DMS 273 (cell line): Measurements from ENCODE around the gene CHPF2.

Source experiments
- DNase-seq: peaks from one replicate; lab custom pipeline; 2025; ENCODE audit not compliant: unreplicated experiment; lab: John Stamatoyannopoulos, UW

CHPF2 gene

DNA sequence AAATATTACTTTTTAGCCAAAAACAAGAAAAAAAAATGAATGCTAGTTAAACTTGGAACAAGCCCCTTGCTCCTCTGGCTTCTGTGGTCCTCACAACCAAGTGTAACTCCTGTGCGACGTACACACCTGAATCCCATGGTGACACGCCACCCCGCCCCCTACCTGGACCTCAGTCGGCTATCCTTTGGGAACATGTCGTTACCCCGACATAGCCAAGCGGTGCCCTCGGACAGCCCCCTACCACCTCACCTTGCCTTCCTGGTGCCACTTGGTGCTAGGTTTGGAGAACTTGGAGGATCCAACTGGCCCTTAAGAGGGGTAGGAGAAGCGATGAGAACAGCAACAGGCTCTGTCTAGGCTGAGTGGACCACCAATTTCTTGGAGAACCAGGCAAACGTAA is 28.2 kb downstream of the CHPF2 start:
- DNase-seq, result no peak

DNA sequence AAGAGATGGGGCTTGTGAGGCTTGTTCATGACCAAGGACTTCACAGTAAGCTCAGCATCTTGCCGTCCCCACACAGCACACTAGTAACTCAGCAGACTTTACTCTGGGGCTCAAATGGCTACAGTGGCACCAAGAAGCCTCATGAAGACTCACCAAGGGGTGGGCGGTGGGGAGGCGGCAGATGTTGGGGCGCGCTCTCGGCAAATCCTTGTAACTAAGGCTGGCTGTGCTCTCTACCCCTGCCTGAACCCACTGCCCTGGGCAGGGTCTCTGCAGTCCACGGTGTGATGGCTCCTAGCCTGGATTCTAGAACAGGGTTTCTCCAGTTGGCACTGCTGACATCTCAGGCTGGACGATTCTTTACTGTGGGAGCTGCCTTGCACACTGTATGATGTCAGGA is 28.6 kb downstream of the CHPF2 start:
- no peak for DNase-seq

DNA sequence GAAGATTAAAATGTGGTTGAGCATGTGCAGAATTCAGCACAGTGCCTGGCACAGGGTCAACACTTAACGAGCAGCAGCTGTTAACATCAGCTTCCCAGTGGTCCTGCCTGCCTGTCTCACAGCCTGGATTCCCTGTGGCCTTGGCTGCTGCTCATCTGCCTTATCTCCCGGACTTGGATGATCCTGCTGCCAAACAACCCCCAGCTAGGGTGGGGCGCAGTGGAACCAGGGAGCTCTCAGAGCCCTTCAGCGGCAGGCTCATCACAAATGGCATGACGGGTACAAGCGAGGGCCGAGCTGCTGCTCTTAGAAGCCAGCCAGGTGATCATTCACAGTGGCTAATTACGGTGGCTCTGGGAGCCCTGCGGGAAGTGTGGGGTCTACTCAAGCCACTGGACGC is 29.2 kb downstream of the CHPF2 start:
- DNase-seq, result no peak

DNA sequence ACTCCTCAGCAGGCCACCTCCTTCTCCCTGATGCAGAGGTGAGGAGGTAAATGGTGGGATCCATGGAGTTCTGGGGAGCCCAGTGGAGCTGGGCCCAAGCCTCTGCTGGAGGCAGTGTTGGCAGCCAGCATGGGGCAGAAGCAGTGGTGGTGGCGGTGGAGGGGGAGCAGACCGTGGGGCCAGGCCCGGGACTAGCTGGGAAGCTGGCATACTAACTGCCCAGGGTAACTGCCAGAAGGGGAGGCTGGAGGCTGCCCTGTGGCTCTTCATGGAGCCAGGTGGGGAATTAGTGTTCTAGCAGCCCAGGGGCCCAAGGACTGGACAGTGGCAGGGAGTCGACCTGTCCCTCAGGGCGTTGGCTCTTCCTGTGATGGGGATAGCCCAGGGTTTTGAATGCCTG is 32.3 kb downstream of the CHPF2 start:
- no peak for DNase-seq

DNA sequence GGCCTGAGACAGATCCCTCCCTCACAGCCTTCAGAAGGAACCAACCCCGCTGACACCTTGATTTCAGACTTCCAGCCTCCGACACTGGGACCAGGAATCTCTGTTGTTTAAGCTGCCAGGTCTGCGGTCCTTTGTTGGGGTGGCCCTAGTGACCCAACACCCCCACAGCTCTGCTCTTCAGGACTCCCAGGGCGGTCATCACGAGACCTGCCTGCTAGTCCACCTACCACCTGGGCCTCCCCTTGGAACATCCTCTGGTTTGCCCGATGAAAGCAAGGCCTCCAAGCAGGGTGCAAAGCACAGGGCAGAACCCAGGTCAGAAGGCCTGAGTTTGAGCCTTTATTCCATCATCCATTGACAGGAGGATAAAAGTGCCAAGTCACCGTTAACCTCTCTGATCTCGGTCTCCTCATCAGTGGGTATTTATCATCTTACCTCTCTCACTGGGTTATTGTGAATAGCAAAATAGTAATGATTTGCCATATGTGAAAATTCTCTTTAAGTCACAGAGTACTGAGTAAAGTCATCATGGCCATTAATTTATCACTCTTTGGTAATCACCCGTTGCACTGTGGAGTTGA is 33.2 kb downstream of the CHPF2 start:
- no peak for DNase-seq

DNA sequence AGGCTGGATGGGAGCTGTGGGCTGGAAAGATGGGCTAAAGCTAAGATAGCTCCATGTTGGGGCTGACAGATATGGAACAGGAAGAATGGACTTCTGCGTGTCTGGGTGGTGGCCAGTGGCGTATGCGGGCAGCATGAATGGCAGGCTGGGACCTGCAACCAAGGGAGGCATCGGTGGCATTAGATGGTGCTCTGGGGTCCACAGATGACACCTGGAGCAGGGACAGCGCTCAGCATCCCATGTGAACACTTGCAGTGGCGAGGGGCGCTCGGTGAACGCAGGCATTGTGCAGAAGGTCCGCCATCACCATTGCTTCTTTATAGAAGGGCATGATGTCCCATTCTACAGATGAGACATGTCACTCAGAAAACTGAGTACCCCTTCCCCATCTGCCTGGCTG is 37.2 kb downstream of the CHPF2 start:
- no peak for DNase-seq

DNA sequence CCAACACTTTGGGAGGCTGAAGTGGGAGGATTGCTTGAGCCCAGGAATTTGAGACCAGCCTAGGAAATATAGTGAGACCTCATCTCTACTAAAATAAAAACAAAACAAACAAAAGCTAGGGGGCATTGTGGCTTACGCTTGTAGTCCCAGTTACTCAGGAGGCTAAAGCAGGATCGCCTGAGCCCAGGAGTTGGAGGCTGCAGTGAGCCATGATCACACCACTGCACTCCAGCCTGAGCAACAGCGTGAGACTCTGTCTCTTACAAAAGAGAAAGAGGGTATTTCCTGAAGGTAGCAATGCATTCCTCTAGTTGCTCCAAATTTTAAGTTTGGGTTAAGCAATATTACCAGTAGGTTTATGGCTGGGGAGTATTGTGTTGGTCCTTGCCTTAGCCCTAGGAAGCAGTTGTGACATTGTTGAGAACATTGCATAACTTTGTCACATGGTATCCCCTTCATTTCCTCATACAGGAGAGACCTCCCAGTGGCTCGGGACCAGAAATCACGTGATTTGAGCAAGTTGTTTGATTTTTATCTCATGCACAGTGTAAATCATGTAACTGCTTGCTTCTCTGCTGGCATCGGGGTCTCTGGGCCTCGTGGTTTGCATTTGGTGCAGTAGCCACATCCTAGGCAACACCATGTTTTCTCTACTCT is 39.5 kb downstream of the CHPF2 start:
- no peak for DNase-seq

DNA sequence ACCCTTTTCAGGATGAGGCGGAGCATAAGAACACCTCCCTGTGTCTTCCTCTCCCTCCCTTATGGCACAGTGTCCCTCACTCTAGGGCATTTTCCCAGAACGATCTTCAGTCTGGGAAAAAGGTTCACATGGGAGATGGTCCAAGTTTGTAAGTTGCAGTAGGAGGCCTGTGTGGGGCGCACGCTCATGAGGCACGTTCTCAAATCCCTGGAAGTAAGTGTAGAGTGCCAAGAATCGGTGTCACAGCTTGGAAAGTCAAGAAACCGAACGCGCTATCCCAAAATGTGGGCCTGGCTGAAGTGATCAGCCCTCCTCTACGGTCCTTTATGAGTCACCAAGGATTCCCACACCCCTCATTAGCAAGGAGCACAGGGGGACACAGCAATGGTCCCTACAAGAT is 40.1 kb downstream of the CHPF2 start:
- no peak for DNase-seq

DNA sequence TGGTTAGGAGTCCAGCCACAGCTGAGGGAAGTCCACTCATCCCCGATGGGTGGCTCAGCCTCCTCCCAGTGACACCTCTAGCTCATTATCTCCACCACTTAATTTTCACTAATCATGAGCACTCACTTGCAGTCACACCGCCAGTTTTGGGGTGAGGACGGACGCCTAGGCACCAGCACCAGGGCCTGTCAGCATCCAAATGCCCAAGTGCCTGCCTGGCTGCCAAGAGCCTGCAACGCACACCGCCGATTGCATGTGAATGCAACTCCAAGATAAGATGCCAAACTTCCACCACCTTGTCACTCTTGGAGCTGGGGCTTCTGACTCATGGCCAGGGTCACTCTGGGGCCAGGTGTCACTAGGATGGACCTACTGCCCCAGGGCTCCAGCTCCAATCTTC is 40.6 kb downstream of the CHPF2 start:
- no peak for DNase-seq

DNA sequence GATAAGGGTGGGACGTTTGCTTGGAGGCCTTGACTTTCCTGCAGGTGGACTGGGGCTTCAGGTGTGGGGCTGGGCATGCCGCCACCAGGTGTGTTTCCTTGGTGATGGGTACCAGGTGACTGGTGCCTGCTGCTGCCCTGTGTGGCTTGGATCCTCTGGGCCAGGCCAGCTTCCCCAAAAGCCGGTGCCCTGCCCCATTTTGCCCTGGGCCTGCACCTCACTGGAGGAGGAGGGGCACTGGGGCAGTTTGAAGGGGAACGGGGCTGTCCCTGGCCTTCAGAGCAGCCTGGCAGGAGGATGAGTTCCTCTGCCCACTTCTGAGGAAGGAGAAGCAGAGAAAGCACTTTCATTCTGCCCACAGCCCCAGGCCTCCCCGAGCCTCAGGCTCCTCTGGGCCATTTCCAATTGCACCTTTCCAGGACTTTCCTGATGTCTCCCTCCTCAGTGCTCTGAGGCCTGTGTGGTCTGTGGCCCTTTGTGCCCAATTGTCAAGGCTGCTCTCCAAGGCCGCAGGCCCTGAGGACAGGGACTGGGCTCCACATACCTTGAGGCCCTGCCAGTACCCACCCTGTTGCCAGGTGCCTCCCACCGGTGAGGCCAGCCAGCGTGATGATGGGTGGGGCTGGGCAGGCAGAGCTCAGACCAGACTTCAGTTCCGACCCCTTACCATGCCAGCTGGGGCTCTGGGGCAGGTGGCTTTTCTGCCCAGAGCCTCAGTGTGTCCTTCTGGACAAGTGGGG is 41.5 kb downstream of the CHPF2 start:
- DNase-seq, result no peak

DNA sequence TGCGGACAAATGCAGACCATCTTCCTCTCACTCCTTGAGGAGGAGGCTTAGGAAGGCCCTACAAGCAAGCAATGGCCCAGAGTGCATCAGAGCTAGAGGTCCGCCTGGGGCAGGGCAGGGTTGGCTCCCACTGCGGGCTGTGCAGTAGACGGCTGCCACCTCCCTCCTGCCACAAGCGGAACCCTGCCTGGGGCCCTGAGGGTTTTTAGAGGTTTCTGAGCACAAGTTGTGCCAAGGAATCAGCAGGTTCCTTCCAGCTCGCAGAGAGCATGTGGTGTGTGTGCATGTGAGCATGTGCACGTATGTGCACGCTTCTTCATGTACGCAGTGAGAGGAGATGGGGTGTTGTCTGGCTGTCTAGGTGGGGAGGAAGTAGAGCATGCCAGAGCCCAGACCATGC is 42.1 kb downstream of the CHPF2 start:
- DNase-seq, result no peak

DNA sequence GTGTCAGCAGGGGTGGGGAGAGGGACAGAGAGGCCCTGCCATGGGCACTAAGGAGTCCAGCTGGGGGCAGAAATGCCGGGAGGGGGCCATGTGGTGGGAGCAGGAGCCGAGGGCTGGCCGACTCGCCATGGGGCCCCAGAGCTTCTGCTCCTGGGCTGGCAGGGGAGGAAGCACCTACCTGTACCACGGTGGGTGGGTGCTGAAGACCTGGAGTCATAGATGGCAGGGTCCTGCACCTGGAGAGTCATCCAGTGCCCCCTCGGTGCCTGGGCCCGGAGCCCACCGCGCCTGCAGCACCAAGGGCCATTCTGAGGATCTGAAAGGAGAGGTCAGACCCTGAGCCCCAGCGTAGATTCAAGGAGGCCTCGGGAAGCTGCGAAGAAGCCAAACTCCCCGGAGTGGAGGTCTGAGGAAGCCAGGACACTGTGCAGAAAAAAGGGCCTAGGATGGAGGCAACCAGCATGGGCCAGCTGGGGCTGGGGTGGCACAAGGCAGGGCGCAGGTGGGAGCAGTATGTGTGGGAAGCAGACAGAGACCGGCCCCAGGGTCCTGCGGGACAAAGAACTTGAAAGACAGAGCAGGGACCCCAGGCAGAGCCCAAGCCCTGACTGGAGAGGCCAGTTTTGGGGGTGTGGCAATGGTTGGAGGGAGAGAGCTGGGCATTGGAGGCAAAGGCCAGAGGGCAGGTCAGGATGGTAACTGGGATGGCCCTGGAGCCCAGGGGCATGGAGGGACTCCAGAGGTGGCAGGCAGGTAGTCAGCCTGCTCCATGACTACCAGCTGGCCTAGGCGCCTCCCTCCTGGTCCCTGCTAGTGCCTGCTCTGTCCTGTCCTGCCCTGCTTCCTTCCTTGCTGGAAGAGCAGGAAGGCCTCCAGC is 42.9 kb downstream of the CHPF2 start:
- no peak for DNase-seq

DNA sequence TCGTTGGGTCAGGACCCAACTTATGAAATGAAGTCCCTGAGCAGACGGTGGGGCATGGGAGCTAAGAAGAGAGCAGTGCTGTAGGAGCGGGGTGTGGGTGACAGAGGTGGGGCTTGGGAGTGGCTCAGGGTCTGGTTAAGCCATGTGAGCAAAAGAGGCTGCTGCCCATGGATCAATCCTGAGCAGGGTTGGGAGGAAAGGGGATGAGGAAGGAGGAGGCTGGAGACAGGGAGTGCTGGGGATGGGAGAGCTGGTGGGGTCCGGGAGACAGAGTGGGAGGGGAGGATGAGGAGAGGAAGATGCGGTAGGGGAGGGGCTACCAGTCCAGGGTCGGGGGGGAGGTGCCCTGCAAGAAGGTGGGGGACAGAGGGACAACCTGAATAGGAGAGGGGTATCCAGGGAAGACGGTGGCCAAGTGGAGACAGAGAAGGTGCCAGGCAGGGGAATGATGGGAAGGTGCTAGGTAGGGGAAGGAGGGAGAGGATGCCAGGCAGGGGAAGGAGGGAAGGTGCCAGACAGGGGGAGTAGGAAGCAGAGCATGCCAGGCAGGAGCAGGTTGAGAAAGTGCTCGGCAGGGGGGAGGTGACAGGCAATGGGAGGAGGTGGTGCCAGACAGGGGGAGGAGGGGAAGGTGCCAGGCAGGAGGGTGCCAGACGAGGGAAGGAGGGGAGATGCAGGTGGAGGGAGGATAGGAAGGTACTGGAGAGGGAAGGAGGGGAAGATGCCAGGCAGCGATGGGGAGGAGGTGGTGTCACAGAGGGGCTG is 43.7 kb downstream of the CHPF2 start:
- DNase-seq, result peak; percentile 36

DNA sequence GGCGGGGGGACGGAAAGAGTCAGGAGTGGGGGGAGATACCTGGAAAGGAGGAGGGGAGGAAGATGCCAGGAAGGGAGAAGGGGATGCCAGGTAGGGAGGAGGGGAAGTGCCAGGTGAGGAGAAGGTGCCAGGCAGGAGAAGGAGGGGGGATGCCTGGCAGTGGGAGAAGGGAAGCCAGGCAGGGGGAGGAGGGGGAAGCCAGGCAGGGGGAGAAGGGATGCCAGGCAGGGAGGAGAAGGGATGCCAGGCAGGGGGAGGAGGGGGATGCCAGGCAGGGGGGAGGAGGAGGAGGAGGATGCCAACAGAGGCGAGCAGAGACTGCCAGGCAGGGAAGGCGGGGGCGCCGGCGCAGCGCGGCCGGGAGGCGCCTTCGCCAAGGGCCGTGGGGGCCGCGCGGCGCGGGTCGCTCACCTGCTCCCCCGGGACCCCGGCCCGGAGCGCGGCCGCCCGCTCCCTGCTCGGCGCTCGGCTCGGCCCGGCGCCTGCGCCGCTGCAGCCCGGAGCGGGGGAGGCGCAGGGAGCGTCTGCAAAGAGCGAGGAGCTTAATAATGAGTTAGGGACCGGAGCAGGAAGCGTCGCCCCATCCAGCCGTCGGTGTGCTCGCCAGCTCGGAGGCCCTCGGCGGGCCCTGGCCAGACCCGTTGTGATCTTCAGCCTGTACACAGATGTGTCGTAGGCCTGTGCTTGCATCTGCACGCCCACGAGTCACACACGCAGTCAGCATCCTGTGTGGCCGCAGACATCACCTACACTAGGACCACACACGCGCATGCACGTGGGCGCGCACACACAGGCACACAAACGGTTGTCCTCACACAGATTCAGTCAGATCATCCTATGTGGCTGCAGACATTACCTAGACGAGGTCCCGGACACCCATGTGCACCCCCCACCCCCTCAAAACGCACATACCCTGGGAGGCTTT is 44.6 kb downstream of the CHPF2 start:
- peak; percentile 88 for DNase-seq

DNA sequence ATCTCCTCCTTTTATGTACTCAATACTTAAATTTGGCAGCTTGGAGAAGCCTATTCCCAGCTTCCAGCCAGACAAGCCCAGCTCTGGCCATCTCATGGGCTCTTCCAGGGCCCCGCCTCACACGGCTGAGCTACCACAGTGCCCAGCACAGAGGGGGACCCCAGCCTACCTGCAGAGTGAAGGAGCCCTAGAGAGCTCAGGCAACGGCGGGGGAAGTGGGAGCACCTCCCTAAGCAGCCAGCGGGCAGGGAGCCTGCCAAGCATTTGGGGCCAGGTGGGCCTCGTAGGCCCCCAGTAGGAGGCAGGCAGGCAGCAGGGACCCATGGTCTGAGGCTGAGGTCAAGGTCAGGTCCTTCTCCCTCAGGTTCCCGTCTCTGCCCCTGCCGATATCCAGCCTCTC is 45.3 kb downstream of the CHPF2 start:
- no peak for DNase-seq

DNA sequence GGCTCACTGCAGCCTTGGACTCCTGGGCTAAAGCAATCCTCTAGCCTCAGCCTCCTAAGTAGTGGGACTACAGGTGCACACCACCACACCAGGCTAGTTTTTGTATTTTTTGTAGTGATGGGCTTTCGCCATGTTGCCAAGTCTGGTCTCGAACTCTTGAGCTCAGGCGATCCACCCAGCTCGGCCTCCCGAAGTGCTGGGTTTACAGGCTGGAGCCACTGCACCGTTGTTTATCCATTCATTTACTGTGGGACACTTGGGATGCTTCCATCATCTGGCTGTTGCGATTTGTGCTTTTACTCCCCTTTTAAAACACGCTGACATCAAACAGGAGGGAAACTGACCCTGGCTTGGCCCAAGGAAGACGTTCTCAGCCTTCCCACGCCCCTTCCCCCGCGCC is 46.7 kb downstream of the CHPF2 start:
- no peak for DNase-seq

DNA sequence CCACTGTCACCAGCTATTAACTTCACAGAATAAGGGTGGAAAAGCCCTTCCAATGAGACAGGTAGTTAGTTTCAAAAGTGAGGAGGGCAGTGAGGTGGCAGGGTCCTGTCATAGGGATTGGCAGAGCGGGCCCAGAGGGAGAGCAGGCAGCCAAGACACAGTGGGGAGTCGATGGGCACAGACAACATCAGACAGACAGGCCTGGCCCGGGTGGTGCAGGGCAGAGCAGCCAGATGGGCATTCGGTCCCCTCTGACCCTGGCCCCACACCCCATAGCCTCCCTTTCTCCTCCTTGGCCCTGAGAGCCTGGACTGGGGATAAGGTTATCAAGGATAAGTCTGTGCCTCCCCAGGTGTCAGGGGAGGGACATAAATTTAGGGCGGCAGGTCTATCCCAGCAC is 47.6 kb downstream of the CHPF2 start:
- DNase-seq, result no peak

DNA sequence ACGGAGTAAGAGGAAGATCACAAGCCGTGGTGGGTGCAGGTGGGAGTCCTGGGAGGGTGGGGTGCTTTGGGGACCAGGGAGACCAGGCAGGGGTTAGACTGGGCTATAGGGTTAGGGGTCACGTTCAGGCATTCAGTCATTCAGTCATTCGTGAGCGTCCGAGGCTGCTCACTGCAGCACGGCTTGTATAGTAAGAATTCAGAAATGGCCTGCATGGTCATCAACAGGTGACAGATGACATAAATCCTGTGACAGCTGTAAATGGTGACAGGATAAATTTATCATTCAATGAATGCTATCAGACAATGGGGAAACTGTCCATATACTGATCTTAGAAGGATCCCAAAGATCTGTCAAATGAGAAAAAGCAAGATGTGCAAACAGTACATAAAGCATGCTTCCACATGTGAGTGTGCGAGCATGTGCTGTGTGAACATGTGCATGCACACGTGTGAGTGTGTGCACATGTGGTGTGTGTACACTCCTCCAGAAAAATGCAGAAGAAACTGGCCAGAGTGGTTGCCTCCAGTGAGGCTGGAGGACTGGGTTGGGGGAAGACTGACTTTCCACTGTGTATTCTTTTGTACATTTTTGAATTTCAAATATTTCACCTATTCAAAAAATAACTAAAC is 48.2 kb downstream of the CHPF2 start:
- DNase-seq, result no peak

DNA sequence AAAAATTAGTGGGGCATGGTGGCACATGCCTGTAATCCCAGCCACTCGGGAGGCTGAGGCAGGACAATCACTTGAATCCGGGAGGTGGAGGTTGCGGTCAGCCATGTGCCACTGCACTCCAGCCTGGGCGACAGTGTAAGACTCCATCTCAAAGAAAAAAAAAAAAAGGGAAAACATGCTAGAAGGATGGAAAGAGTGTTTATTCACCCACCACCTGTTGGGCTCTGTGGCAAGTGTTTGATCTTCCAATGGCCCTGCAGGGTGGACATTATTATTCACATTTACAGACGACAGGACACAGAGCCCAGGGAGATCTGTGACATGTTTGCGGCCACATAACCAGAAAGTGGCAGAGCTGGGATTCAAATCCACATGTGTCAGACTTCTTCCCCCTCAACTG is 49.4 kb downstream of the CHPF2 start:
- no peak for DNase-seq
